ENCODE results near the gene MAP1A.
A peak's percentile ranks its signal among the peaks of the same experiment; 100 is the strongest.

The MAP1A gene

DNA sequence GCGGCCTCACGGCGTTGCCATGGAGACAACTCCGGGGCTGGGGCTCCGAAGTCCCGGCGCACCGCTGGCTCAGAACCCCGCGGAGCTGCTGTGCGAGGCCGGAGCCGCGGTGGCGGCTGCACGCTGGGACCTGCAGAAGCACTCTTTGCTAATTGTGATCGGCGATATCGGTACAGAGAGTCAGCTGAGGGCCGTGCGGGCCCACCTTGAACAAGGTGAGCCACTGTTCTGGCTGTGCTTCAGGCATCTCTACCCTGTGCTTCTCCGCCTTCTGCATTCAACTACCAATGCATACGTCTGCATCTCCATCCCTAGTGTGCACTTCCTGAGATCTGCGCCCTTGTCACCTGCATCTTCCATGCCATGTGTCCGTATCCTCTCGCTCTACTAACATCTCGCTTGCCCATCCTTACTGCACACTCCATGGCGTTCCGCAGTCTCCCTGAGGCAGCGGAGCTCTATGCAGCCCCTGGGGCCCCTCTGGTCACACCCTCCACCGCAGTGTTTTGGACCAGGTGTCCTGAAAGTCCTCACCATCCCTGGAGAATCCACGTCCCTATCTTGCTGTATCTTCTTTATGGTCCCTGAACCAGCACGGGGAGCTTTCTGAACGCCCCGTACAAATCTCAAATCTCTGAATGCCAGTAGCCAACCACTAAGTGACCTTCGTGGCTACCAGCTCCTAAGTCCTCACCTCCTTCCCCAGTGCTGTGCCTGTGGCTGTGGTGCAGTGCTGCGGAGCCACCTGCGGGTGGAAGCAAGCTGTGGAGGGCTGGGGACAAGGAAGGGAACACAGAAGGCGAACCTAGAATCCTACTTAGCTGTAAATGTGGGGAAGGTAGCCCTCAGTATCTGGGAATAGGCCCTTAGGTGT is 6.2 kb upstream of the MAP1A start:
- no peak overlapping the region for H3K9ac ChIP-seq (ENCODE audit: low read depth, low read length)

DNA sequence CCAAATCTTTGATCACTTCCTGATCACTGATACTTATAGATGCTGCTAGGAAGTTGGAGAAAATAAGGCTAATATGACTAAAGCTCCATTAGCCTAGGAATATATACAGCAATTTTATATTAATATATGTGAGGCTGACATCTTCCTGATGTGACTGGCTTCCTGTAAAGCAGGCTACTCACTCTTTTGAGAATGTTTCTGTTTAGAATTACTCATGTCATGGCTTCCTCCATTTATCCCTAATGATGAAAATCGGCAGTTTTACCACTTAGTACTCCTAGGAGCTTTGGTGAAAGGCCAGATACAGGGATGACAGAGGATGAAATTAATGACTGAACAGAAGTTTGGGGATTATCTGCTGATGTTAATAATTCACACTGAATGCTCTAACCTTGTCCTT is 3.9 kb upstream of the MAP1A start:
- Histone ChIP-seq H3K27me3 (ENCODE audit: control insufficient read depth, insufficient read depth, low read length) (peaks cover 33% of the 10 kb centered on the region), H3K27ac (ENCODE audit: low read depth, low read length) (no peak overlapping the region), H3K9ac (ENCODE audit: low read depth, low read length) (no peak overlapping the region), H3K36me3 (ENCODE audit: control insufficient read depth, insufficient read depth, low read length) (no peaks in the 10 kb centered on the region), H3K4me3 (ENCODE audit: low read depth, low read length) (no peak overlapping the region), H3K4me1 (ENCODE audit: control insufficient read depth, insufficient read depth, low read length) (peaks cover 30% of the 10 kb centered on the region), H3K9me3 (ENCODE audit: control insufficient read depth, insufficient read depth, low read length) (no peaks in the 10 kb centered on the region)

More for the DNA sequence above, 6.2 kb upstream of the MAP1A start:
- Histone ChIP-seq H3K4me3 (ENCODE audit: low read depth, low read length) (peak overlapping the region; percentile 77), H3K9me3 (ENCODE audit: control insufficient read depth, insufficient read depth, low read length) (no peaks in the 10 kb centered on the region), H3K4me1 (ENCODE audit: control insufficient read depth, insufficient read depth, low read length) (peaks cover 19% of the 10 kb centered on the region), H3K27ac (ENCODE audit: low read depth, low read length) (peak overlapping the region; percentile 6), H3K36me3 (ENCODE audit: control insufficient read depth, insufficient read depth, low read length) (no peaks in the 10 kb centered on the region), H3K27me3 (ENCODE audit: control insufficient read depth, insufficient read depth, low read length) (peaks cover 19% of the 10 kb centered on the region)

DNA sequence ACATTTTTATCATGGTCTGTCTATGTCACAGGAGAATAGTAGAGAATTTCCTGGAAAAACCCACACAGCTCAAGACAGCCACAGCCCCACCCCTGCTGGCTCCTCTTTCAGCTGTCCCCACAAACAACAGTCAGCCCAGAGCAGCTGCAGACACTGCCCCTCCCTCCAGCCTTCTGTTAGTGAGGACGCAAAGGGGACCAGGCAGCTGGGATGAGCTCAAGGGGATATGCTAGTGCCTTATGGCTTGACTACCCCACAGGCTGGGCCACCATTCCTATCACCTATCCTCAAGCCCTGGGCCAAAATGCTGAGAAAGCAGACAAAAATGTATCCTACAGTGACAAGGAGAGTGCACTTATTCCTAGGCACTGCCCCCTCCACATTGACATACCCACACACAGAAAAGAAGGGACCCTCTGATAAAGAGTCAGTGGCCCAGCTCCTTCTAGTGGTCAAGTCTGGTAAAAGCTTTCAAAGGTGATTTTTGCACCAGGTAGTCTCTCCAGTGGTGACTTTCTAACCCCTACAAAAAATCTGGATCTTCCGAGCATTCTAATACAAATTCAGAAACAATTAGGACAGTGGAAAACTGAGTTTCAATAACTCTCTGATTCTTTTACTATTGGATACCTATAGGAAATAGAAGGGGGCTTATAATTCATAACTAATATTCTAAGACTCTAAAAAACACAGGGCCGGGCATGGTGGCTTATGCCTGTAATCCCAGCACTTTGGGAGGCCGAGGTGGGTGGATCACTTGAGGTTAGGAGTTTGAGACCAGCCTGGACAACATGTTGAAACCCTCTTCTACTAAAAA is 3.0 kb upstream of the MAP1A start:
- Histone ChIP-seq H3K9ac (ENCODE audit: low read depth, low read length) (no peak overlapping the region), H3K4me1 (ENCODE audit: control insufficient read depth, insufficient read depth, low read length) (peaks cover 38% of the 10 kb centered on the region), H3K27ac (ENCODE audit: low read depth, low read length) (no peak overlapping the region), H3K36me3 (ENCODE audit: control insufficient read depth, insufficient read depth, low read length) (no peaks in the 10 kb centered on the region), H3K27me3 (ENCODE audit: control insufficient read depth, insufficient read depth, low read length) (peaks cover 42% of the 10 kb centered on the region), H3K4me3 (ENCODE audit: low read depth, low read length) (no peak overlapping the region), H3K9me3 (ENCODE audit: control insufficient read depth, insufficient read depth, low read length) (no peaks in the 10 kb centered on the region)

DNA sequence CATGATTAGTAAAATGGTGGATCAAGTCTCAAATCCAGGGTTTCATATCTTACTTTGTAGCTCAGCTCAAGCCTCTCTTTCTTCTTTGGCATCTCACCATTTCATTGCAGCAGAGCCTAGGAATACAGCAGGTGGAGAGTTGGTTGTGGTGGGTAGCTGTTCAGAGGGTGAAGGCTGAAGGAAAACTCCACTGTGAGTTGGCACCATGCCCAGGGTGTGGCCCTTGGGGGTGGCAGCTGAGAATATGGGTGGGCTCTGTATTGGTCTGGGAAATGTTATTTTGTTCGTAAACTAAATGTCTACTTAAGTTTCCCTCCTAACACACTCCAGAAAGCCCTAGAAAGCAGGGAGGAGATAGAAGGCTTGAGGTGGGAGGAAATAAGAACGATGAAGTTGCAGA is 1.7 kb upstream of the MAP1A start:
- Histone ChIP-seq H3K9ac (ENCODE audit: low read depth, low read length) (no peak overlapping the region), H3K4me1 (ENCODE audit: control insufficient read depth, insufficient read depth, low read length) (peaks cover 33% of the 10 kb centered on the region), H3K27ac (ENCODE audit: low read depth, low read length) (no peak overlapping the region), H3K4me3 (ENCODE audit: low read depth, low read length) (no peak overlapping the region), H3K27me3 (ENCODE audit: control insufficient read depth, insufficient read depth, low read length) (peaks cover 51% of the 10 kb centered on the region), H3K36me3 (ENCODE audit: control insufficient read depth, insufficient read depth, low read length) (no peaks in the 10 kb centered on the region), H3K9me3 (ENCODE audit: control insufficient read depth, insufficient read depth, low read length) (no peaks in the 10 kb centered on the region)

DNA sequence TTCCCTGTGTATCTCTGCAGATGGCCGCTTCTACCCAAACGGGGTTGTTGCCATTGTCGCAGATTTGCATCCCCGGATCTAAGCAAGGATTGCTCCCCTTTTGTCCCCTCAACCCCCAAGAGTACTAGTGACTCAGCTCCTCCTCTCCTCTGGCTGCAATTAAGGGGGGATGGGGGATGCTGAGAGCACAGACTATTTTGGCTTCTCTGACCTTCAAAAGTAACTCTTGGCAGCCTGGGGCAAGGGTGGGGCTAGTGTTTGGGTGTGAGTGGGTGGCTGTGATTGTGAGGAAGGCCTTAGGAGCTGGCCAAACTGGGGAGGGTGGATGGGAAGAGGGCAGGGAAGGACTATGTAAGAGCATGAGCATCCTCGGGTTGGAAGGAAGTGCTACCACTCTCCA is 1.2 kb upstream of the MAP1A start:
- H3K36me3 ChIP-seq (ENCODE audit: control insufficient read depth, insufficient read depth, low read length), result no peaks in the 10 kb centered on the region
- H3K4me3 ChIP-seq (ENCODE audit: low read depth, low read length), result peak overlapping the region; percentile 54; the same call in 1 of the 2 replicates
- peaks cover 50% of the 10 kb centered on the region for H3K27me3 ChIP-seq (ENCODE audit: control insufficient read depth, insufficient read depth, low read length)
- no peaks in the 10 kb centered on the region for H3K9me3 ChIP-seq (ENCODE audit: control insufficient read depth, insufficient read depth, low read length)
- no peak overlapping the region for H3K27ac ChIP-seq (ENCODE audit: low read depth, low read length)
- H3K4me1 ChIP-seq (ENCODE audit: control insufficient read depth, insufficient read depth, low read length), result peaks cover 31% of the 10 kb centered on the region
- no peak overlapping the region for H3K9ac ChIP-seq (ENCODE audit: low read depth, low read length)

DNA sequence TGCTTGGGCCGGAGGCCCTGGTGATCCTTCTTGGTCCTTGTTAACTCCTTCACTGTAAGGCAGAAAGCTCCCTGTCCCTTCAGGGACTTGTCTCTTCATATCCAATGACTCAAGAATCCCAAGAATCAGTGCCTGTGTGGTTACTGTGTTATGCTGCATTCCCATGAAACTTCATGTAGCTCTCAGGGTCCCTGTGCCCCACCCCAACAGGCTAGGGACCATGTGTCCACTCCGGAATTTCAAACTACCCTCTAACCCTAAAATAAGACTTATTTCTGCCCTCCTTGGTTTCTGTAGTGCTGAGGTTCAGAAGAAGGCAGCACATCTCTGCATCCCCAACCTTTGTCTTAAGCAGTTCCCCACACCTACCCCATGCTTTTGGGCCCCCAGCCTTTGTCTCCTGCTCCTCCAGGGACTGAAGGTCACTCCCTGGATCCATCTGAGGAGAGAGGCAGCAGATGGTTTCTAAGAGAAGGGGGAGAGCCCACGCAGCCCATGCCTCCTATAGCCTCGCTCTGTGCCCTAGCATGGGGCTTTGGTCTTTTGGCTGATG is 531 bp upstream of the MAP1A start:
- Histone ChIP-seq H3K27me3 (ENCODE audit: control insufficient read depth, insufficient read depth, low read length) (peaks cover 43% of the 10 kb centered on the region), H3K9me3 (ENCODE audit: control insufficient read depth, insufficient read depth, low read length) (no peaks in the 10 kb centered on the region), H3K27ac (ENCODE audit: low read depth, low read length) (no peak overlapping the region), H3K4me3 (ENCODE audit: low read depth, low read length) (peak overlapping the region; percentile 54), H3K36me3 (ENCODE audit: control insufficient read depth, insufficient read depth, low read length) (no peaks in the 10 kb centered on the region), H3K4me1 (ENCODE audit: control insufficient read depth, insufficient read depth, low read length) (peaks cover 27% of the 10 kb centered on the region), H3K9ac (ENCODE audit: low read depth, low read length) (no peak overlapping the region)

DNA sequence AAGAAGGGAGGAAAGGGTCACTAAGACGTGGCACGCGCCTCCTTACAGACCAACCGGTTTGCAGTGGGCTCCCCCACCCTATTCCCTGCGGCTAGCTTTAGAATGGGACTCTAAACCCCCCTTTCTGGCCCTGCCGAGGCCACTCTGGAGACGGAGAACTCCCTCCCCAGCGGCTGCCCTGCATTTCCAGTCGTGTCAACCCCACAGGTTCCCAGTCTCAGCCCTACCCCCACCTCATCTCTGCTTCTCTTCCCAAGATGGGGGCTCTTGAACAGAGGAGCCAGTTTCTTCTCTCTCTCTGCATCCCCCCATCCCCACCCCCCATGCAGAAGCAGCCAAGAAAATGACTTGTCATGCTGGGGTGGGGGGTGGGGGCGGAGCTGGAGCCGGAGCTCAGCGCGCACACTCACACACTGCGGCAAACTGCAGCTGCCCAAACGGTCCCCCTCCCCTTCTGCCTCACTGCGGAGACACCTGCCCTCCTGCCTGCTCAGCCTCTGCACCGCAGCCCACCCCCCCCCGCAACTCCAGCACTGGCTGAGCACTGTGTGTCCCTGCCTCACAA is 871 bp downstream of the MAP1A start:
- Histone ChIP-seq H3K27me3 (ENCODE audit: control insufficient read depth, insufficient read depth, low read length) (peaks cover 32% of the 10 kb centered on the region), H3K4me3 (ENCODE audit: low read depth, low read length) (peak overlapping the region; percentile 69), H3K27ac (ENCODE audit: low read depth, low read length) (no peak overlapping the region), H3K9me3 (ENCODE audit: control insufficient read depth, insufficient read depth, low read length) (no peaks in the 10 kb centered on the region), H3K4me1 (ENCODE audit: control insufficient read depth, insufficient read depth, low read length) (peaks cover 27% of the 10 kb centered on the region), H3K9ac (ENCODE audit: low read depth, low read length) (no peak overlapping the region), H3K36me3 (ENCODE audit: control insufficient read depth, insufficient read depth, low read length) (no peaks in the 10 kb centered on the region)

DNA sequence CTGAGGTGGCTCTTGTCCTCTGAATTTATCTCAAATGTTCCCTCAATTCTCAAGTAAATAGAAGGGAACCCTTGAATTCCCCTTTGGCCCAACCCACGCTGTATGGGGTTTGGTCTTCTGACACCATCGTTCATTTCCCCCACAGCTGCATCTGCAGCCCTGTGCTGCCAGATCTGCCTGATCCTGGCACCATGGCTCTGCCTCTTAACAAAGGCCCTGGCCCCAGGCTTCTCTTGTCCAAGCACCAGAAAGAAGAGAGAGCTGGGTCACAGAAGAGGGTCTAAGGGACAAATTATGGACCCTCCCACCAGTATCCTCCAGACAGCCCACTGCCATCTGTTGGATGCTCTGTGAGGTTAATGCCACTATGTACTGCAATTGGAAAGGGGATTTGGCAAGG is 1.8 kb downstream of the MAP1A start:
- Histone ChIP-seq H3K9ac (ENCODE audit: low read depth, low read length) (no peak overlapping the region), H3K4me1 (ENCODE audit: control insufficient read depth, insufficient read depth, low read length) (peaks cover 24% of the 10 kb centered on the region), H3K9me3 (ENCODE audit: control insufficient read depth, insufficient read depth, low read length) (no peaks in the 10 kb centered on the region), H3K27ac (ENCODE audit: low read depth, low read length) (no peak overlapping the region), H3K27me3 (ENCODE audit: control insufficient read depth, insufficient read depth, low read length) (peaks cover 32% of the 10 kb centered on the region), H3K4me3 (ENCODE audit: low read depth, low read length) (no peak overlapping the region; the same call in 1 of the 2 replicates), H3K36me3 (ENCODE audit: control insufficient read depth, insufficient read depth, low read length) (no peaks in the 10 kb centered on the region)

DNA sequence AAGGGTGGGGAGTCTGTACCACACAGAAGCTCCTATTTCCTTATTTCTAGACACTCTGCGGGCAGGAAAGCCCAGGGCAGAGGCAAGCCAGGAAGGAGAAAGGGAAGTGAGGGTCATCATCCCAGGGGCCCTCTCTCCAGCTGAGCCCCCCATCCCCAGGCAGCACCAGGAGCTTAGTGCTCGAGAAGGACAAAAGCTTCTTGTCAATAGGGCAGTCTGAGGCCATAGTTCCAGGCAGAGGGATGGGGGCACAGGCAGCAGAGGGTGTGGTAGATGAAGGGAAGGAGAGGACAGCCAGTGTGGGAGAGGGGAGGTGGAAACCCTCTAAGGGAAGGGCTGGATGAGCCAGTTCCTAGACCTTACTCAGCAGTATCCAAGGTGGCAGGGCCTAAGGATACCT is 2.7 kb downstream of the MAP1A start:
- Histone ChIP-seq H3K27ac (ENCODE audit: low read depth, low read length) (no peak overlapping the region), H3K36me3 (ENCODE audit: control insufficient read depth, insufficient read depth, low read length) (no peaks in the 10 kb centered on the region), H3K9me3 (ENCODE audit: control insufficient read depth, insufficient read depth, low read length) (no peaks in the 10 kb centered on the region), H3K4me1 (ENCODE audit: control insufficient read depth, insufficient read depth, low read length) (peaks cover 22% of the 10 kb centered on the region), H3K27me3 (ENCODE audit: control insufficient read depth, insufficient read depth, low read length) (peaks cover 32% of the 10 kb centered on the region), H3K9ac (ENCODE audit: low read depth, low read length) (no peak overlapping the region), H3K4me3 (ENCODE audit: low read depth, low read length) (no peak overlapping the region)

DNA sequence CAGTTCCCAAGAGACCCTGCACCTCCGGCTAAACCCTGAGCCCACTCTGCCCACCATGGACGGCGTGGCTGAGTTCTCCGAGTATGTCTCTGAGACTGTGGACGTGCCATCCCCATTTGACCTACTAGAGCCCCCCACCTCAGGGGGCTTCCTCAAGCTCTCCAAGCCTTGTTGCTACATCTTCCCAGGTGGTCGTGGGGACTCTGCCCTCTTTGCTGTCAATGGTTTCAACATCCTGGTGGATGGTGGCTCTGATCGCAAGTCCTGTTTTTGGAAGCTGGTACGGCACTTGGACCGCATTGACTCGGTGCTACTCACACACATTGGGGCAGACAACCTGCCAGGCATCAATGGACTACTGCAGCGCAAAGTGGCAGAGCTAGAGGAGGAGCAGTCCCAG is 4.0 kb downstream of the MAP1A start:
- peaks cover 32% of the 10 kb centered on the region for H3K27me3 ChIP-seq (ENCODE audit: control insufficient read depth, insufficient read depth, low read length)
- no peak overlapping the region for H3K9ac ChIP-seq (ENCODE audit: low read depth, low read length)
- H3K36me3 ChIP-seq (ENCODE audit: control insufficient read depth, insufficient read depth, low read length), result no peaks in the 10 kb centered on the region
- H3K27ac ChIP-seq (ENCODE audit: low read depth, low read length), result no peak overlapping the region
- H3K4me3 ChIP-seq (ENCODE audit: low read depth, low read length), result no peak overlapping the region
- no peaks in the 10 kb centered on the region for H3K9me3 ChIP-seq (ENCODE audit: control insufficient read depth, insufficient read depth, low read length)
- H3K4me1 ChIP-seq (ENCODE audit: control insufficient read depth, insufficient read depth, low read length), result peaks cover 17% of the 10 kb centered on the region

All from HUES48 (cell line).